Lower leg skin (tissue), 3 donors: ENCODE data around the gene CRELD2.

Experiments
- CTCF ChIP-seq, 3 donors: fragments of 450-650 bp; IDR thresholded peaks; one replicate each; pipeline ENCODE4 v1.5.1; 2016; ENCODE audit warnings: antibody characterized with exemption in 3 of 3, mild to moderate bottlenecking in 3 of 3, moderate library complexity in 2 of 3
- POLR2A ChIP-seq, 2 donors: fragments of 450-650 bp; IDR thresholded peaks; one replicate each; pipeline ENCODE4 v1.6.1; 2016 to 2017; ENCODE audit warnings: antibody characterized with exemption in 2 of 2, mild to moderate bottlenecking in 1 of 2, moderate library complexity in 1 of 2

- TF ChIP-seq CTCF (IDR thresholded peaks at IDR 0.05) = no peak
- no peak for TF ChIP-seq POLR2A (IDR thresholded peaks at IDR 0.05)
Measured at GRCh38 chr22:49961005-49961600, 42.7 kb downstream of the CRELD2 start.
